ENCODE measurements around the gene REC114. TPM values are rescaled to one million over a fixed set of nuclear protein-coding genes. Genes with fewer than 3 reads are reported as not detected.

Gene REC114
- not detected for total RNA-seq

GRCh38 chr15:73442968-73443367, at the start of gene REC114:
Gene REC114, plus strand, starts transcription at chr15:73443164. Its CDS starts 22 bp downstream, at chr15:73443186.

Other genes with a start within 250 kb of the REC114 start
- gene HCN4, start 74.2 kb upstream of the REC114 start, total RNA-seq = 2.2 TPM
- 99.9 TPM for gene NPTN, start 190.2 kb downstream of the REC114 start, total RNA-seq
- 75.3 TPM for gene CD276, start 241.2 kb downstream of the REC114 start, total RNA-seq

All from camera-type eye (tissue), 1 donor.